GM19099 (cell line): ENCODE data around the gene FILIP1L.

Source experiments
- POLR2A ChIP-seq: IDR thresholded peaks from 3 replicates; pipeline ENCODE4 v1.6.1; 2011; ENCODE audit warnings: low read depth; ENCODE audit not compliant: insufficient read length; ENCODE audit errors: extremely low read depth

FILIP1L gene

GRCh38 chr3:99971761-99972160, 142.5 kb downstream of the FILIP1L start:
- no peak for TF ChIP-seq POLR2A

- TF ChIP-seq POLR2A, result no peak
Measured at GRCh38 chr3:99970198-99970597, 144.1 kb downstream of the FILIP1L start.

DNA sequence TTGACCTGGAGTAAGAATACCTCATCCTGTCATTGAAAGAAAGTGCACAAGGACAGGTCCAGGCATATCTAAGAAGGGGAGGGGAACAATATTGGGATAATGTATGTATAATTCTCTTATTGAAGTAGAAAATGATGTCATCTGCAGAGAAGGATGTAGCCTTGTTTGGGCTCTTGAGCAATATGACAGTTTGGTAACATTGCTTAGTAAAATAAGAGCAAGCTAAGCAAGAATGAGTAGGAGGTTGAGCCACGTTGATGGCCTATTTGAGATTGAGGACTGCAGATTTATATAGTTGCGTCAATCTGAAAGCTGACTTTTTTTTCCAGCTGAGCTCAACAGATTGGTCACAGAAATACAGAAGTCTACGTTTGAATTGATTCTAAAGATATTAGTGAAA, 145.2 kb downstream of the FILIP1L start:
- TF ChIP-seq POLR2A, result no peak

- TF ChIP-seq POLR2A, result no peak
Measured at GRCh38 chr3:99967796-99968195, 146.5 kb downstream of the FILIP1L start.

DNA sequence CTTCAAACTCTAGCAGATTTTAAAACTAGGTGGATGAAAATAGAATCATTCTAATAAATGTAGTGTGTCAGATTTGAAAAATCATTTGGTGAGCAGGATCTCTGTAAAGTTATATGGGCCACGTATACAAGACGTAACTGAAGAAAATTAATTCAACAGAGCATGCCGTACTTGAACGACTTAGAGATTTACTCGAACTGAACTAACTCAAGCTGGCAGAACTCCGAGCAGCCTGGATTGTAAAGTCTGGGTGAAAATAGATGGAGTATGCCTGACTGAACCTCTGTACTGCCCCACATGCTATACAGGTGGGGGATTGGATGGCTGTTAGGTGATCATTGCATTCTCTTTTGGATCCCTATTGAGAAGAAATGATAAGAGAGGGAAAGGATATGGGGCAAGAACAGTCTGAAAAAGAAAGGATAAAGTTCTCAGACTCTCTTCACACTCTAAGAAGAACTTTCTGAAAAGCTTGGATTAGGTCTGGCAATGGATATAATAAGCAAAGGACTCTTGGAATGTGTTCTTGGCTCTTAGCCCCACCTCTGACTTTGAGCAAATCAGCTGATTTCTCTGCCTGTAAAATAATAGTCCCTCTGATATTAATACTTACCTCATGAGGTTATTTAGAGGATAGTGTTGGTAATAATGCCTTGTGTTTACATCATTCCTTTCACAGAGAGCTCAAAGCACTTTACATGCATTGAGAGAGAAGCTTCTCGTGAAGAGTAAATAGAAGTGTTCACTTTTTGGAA, 147.5 kb downstream of the FILIP1L start:
- TF ChIP-seq POLR2A, result no peak

DNA sequence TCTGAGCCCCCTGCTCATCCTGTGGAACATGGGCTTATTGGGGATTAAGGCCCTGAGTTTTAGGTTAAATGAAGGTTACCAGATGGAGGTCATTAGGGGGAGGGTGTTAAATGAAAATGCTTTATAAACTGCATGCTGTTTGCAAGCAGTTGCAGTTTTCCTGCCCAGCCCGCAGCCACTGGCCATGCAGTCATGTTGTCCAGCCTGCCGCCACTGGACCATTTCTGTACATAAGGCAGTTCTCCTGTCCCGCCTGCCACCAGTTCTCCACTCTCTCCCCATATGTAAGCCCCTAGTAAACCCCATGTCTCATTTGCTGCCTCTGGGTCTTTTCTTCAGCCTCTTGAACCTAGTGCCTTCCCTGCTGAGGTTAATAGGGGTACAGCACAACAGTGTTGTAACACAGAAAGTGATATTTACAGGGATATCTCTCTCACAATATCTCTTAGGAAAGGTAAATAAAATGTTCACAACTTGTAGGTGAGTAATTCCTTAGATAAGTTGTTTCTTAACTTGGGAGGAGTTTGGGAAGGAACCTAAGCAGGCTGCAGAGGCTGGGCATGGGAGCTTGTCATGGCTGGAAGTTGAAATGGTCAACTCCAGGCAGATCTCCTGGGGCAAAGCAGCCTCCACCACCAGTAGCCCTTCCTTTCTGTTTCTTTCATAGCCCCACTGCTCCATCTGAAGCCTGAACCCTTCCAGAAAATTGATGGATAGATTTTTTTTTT, 148.5 kb downstream of the FILIP1L start:
- no peak for TF ChIP-seq POLR2A

GRCh38 chr3:99965077-99965476, 149.2 kb downstream of the FILIP1L start:
- no peak for TF ChIP-seq POLR2A

- TF ChIP-seq POLR2A, result no peak
Measured at GRCh38 chr3:99962703-99963102, 151.6 kb downstream of the FILIP1L start.

DNA sequence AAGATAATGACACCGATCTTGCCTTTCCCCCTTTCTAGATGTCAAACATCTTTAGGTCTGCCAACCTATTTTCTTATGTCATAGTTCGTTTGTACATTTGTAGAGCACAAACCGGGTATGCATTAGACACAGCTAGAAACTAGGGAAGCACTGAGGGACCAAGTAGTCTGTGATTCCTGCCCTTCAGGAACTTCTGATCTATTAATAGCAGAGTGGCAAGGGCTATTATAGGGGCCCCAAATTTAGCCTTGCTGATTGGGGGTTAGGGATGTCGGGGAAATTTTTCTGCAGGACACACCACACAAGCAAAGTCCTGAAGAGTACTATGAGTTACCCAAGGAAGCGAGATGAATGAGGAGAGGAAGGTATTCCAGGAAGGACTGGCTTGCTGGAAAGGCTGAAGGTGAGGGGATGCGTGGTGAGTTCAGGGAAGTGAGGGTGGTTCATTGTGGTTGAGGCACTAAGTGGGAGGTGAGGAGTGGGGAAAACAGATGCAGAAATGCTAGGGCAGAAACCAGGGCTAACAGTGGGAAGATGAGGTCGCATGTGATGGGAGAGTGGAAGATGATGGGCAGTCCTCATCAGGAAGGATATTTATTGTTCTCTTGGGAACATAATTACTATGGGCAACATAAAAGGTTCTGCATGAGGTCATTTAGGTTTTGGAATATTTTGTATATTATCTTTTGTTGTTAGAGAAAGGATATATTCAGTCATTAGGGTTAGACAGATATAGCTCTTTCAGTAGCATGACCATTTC, 152.4 kb downstream of the FILIP1L start:
- TF ChIP-seq POLR2A, result no peak

- TF ChIP-seq POLR2A, result no peak
Measured at GRCh38 chr3:99960941-99961340, 153.4 kb downstream of the FILIP1L start.

- TF ChIP-seq POLR2A, result no peak
Measured at GRCh38 chr3:99960123-99960878, 154.0 kb downstream of the FILIP1L start.

GRCh38 chr3:99958222-99958912, 155.9 kb downstream of the FILIP1L start:
- no peak for TF ChIP-seq POLR2A

DNA sequence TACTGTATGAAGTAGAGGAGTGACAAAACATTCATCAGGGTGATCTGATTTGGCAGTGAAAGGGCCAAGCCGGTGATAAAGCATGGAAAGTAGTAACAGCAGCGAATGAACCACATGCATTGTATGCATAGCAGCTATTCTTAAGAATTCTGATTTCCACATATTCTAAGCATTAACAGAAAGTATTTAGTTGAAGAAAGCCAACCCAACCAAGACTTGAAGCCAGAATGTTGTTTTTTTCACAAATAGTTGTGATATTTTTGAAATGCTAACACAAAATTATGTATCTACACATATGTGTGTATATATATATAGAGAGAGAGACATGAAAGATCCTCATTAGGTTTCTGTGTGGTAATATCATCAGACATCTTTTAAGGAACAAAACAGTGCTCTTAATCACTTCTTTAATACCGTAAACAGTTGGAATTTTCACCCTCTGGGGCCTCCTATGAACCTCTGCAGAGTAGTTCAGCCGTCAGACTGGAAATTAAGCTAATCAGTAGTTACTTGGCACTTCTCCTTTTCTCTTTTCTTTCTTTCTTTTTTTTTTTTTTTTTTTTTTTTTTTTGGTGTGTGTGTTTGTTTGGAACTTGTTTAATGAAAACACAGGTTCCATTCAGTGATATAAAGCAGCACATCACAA, 157.0 kb downstream of the FILIP1L start:
- no peak for TF ChIP-seq POLR2A

DNA sequence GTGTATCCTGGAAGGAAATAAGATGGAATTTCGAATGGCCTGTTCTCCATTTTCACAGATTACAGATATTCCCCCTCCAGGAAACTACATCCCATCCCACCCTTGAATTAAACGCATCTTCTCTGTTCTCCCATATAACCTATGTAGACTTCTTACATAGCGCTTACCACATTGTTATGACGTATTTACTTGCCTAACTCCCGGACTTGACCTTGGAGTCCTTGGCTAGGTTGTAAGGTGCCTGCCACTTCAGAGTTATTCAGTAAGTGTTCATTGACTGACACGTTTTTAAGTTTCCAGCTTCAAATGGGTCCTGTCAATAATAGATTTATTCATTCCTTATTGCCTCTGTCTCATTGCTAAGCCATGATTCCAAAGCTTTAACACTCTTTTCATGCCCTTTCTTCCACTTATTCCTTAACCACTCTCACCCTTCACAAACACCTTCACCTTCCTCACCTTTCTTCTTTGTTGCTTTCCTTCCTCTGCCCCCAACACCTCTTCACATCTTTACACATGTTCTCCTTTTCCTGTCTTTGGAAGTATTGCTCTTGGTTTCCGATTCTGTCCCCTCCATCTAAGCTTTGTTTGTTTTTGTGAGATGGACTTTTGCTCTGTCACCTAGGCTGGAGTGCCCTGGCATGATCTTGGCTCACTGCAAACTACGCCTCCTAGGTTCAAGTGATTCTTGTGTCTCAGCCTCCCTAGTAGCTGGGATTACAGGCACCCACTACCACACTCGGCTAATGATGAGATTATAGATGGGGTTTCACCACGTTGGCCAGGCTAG, 158.3 kb downstream of the FILIP1L start:
- TF ChIP-seq POLR2A, result no peak
